CD14-positive monocyte (primary cell): ENCODE results near the gene RGS7. TPM values are rescaled to one million over a fixed set of nuclear protein-coding genes. Genes with fewer than 3 reads are reported as not detected.

ENCODE experiments used
- DNase-seq, 3 donors: peaks; one replicate each; pipeline ENCODE4 v3.0.0-alpha.2; 2011 to 2022
- H2AFZ ChIP-seq: 2 replicates; pipeline ENCODE4 v1.6.0; 2012; ENCODE audit warnings: mild to moderate bottlenecking, low read depth, low read length, inconsistent platforms; ENCODE audit not compliant: insufficient read depth, poor library complexity, severe bottlenecking
- H3K27ac ChIP-seq, 2 donors: 1 replicate in 1 of 2; 2 replicates in 1 of 2; pipeline ENCODE4 v1.5.1; 2012 to 2013; ENCODE audit warnings: low read length in 2 of 2, control low read depth in 1 of 2, inconsistent platforms in 1 of 2, low read depth in 1 of 2, mild to moderate bottlenecking in 1 of 2
- H3K27me3 ChIP-seq, 2 donors: one replicate each; pipeline versions ENCODE4 v1.6.0 to v1.6.1; 2011 to 2013; ENCODE audit warnings: low read length in 2 of 2; ENCODE audit not compliant: control insufficient read depth in 2 of 2, insufficient read depth in 2 of 2
- H3K36me3 ChIP-seq, 2 donors: replicated peaks in 1 of 2; 1 replicate in 1 of 2; 2 replicates in 1 of 2; pipeline versions ENCODE4 v1.5.1 to v1.6.1; 2012 to 2013; ENCODE audit warnings: low read length in 2 of 2, control low read depth in 1 of 2, inconsistent platforms in 1 of 2, mild to moderate bottlenecking in 1 of 2; ENCODE audit not compliant: insufficient read depth in 2 of 2, control insufficient read depth in 1 of 2
- H3K4me1 ChIP-seq, 2 donors: 1 replicate in 1 of 2; 2 replicates in 1 of 2; pipeline versions ENCODE4 v1.5.1 to v1.6.1; 2012 to 2013; ENCODE audit warnings: low read length in 2 of 2, control low read depth in 1 of 2, inconsistent platforms in 1 of 2, mild to moderate bottlenecking in 1 of 2, moderate library complexity in 1 of 2; ENCODE audit not compliant: insufficient read depth in 2 of 2, control insufficient read depth in 1 of 2
- H3K4me2 ChIP-seq: replicated peaks from 2 replicates; pipeline ENCODE3; 2012; ENCODE audit warnings: low read length, moderate library complexity, mild to moderate bottlenecking; ENCODE audit not compliant: poor library complexity, severe bottlenecking; ENCODE audit errors: extremely low read depth
- H3K4me3 ChIP-seq, 3 experiments: fragments of 200-600 bp in 1 of 3; sonication (generic) in 1 of 3; replicated peaks in 1 of 3; 1 replicate in 2 of 3; 2 replicates in 1 of 3; pipeline ENCODE4 v1.5.1; 2011 to 2013; ENCODE audit warnings: low read length in 3 of 3, mild to moderate bottlenecking in 3 of 3, control low read depth in 2 of 3, low read depth in 2 of 3, inconsistent platforms in 1 of 3, moderate library complexity in 1 of 3
- H3K79me2 ChIP-seq: 2 replicates; pipeline ENCODE4 v1.6.0; 2012; ENCODE audit warnings: mild to moderate bottlenecking, control low read depth, inconsistent platforms, low read length, moderate library complexity; ENCODE audit not compliant: insufficient read depth
- H3K9ac ChIP-seq: 2 replicates; pipeline ENCODE4 v1.6.0; 2017; ENCODE audit warnings: low read length, mild to moderate bottlenecking; ENCODE audit not compliant: insufficient read depth, poor library complexity, severe bottlenecking
- H3K9me3 ChIP-seq, 2 donors: replicated peaks in 1 of 2; 1 replicate in 1 of 2; 2 replicates in 1 of 2; pipeline versions ENCODE4 v1.5.1 to v1.6.1; 2012 to 2013; ENCODE audit warnings: low read length in 2 of 2, control low read depth in 1 of 2; ENCODE audit not compliant: control insufficient read depth in 1 of 2, insufficient read depth in 1 of 2
- H4K20me1 ChIP-seq: 2 replicates; pipeline ENCODE4 v1.6.0; 2012; ENCODE audit warnings: mild to moderate bottlenecking, low read length, control low read depth, moderate library complexity; ENCODE audit not compliant: insufficient read depth
- H3K27ac Mint-ChIP-seq, 7 donors: one replicate each; pipeline ENCODE4 v1.8.0; 2020; ENCODE audit warnings: mild to moderate bottlenecking in 7 of 7, mixed read lengths in 7 of 7, moderate library complexity in 6 of 7, inconsistent platforms in 2 of 7
- H3K27me3 Mint-ChIP-seq, 3 donors: one replicate each; pipeline ENCODE4 v1.8.0; 2021 to 2022; ENCODE audit warnings: low read depth in 3 of 3, mild to moderate bottlenecking in 3 of 3, mixed read lengths in 3 of 3, moderate library complexity in 3 of 3, inconsistent platforms in 1 of 3
- H3K36me3 Mint-ChIP-seq, 2 donors: one replicate each; pipeline ENCODE4 v1.8.0; 2020; ENCODE audit warnings: mixed read lengths in 2 of 2, inconsistent platforms in 1 of 2, mild to moderate bottlenecking in 1 of 2
- H3K4me1 Mint-ChIP-seq: one replicate; pipeline ENCODE4 v1.8.0; 2020; ENCODE audit warnings: mild to moderate bottlenecking, mixed read lengths
- H3K4me3 Mint-ChIP-seq, 2 donors: one replicate each; pipeline ENCODE4 v1.8.0; 2020; ENCODE audit warnings: mild to moderate bottlenecking in 2 of 2, mixed read lengths in 2 of 2, moderate library complexity in 1 of 2
- H3K9me3 Mint-ChIP-seq, 7 donors: one replicate each; pipeline ENCODE4 v1.8.0; 2020 to 2022; ENCODE audit warnings: mixed read lengths in 7 of 7, mild to moderate bottlenecking in 6 of 7, moderate library complexity in 6 of 7, inconsistent platforms in 2 of 7
- WGBS: methylation state at CpG from one replicate; pipeline ENCODE4 v1.1.5; 2013; ENCODE audit warnings: missing lambda C conversion rate; ENCODE audit not compliant: insufficient coverage; 5-methylcytosine and 5-hydroxymethylcytosine counted together
- intact Hi-C, 2 donors: fragments of 100-400 bp; cut with micrococcal nuclease; formaldehyde crosslinking; loops; one replicate each; pipeline versions ENCODE4 v1.15.0 to v1.15.1; 2023
- polyA plus RNA-seq, 3 donors: library from polyadenylated mRNA; depleted of rRNA in 1 of 3; unstranded in 2 of 3; stranded (reverse) in 1 of 3; fragments of 300-500 nt in 2 of 3; fragments of >200 nt in 1 of 3; fragmentation: Illumina TruSeq in 2 of 3; gene quantifications; 1 replicate in 2 of 3; 2 replicates in 1 of 3; pipeline ENCODE4 v1.2.3, GENCODE V29; 2012 to 2021
- TF ChIP-seq, protein P1 (sequence below): fragments of 200-600 bp; IDR thresholded peaks from one replicate; pipeline ENCODE4 v1.8.0; 2022; ENCODE audit warnings: antibody characterized with exemption, mild to moderate bottlenecking

The RGS7 gene
- polyA plus RNA-seq, 3 donors: not detected

DNA sequence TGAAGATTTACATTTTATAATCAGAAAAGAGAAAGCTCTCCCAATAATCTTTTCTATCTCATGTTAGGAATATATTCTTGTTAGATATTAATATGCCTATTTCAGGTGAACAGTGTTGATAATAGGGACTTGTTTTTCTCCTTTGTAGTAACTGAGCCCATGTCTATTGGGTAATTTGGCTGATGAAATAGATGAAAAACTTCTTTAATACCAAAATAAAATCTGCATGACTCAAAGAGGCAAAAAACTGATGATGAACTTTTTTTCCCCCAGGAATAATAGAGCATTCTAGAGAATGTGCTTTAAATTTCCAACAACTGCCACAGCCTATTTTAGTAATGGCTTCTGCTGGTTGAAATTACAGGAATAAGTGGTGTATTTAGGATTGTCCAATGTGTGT is 566.1 kb downstream of the RGS7 start:
- no peak for DNase-seq
- Histone ChIP-seq H3K4me1 (no peaks in the 10 kb centered on the region), H3K9me3 (peaks cover 0 to 2% of the 10 kb centered on the region in 2 donors), H4K20me1 (no peaks in the 10 kb centered on the region), H3K4me3 (no peak overlapping the region), H3K36me3 (no peaks in the 10 kb centered on the region), H3K79me2 (no peaks in the 10 kb centered on the region), H3K9ac (no peak overlapping the region), H3K27ac (no peak overlapping the region), H3K4me2 (no peak overlapping the region), H2AFZ (no peak overlapping the region), H3K27me3 (no peaks in the 10 kb centered on the region)
- Mint-ChIP-seq H3K36me3 (no peaks in the 10 kb centered on the region), H3K9me3 (peaks cover 0 to 7% (median 0%) of the 10 kb centered on the region in 7 donors), H3K4me1 (no peaks in the 10 kb centered on the region), H3K27ac (no peak overlapping the region), H3K4me3 (no peak overlapping the region), H3K27me3 (no peaks in the 10 kb centered on the region)
- intact Hi-C loops: no loop called here
- TF ChIP-seq, protein P1, sequence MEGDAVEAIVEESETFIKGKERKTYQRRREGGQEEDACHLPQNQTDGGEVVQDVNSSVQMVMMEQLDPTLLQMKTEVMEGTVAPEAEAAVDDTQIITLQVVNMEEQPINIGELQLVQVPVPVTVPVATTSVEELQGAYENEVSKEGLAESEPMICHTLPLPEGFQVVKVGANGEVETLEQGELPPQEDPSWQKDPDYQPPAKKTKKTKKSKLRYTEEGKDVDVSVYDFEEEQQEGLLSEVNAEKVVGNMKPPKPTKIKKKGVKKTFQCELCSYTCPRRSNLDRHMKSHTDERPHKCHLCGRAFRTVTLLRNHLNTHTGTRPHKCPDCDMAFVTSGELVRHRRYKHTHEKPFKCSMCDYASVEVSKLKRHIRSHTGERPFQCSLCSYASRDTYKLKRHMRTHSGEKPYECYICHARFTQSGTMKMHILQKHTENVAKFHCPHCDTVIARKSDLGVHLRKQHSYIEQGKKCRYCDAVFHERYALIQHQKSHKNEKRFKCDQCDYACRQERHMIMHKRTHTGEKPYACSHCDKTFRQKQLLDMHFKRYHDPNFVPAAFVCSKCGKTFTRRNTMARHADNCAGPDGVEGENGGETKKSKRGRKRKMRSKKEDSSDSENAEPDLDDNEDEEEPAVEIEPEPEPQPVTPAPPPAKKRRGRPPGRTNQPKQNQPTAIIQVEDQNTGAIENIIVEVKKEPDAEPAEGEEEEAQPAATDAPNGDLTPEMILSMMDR: no peak

DNA sequence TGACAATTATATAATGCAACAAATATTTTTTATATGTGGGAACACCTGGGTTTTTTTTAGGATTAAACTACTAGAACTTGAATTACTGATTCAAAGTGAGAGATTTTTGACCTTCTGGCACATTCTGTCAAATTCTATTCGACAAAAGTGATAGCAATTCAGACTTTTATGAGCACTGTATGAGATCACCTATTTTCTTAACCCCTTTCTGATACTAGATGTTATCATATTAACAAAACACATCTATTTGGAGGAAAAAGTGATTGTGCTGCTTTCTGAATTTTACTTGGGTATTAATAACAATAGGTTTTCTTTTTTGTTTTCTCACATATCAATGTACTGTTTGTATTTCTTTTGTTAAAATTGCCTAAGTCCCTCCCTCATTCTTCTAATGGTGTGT is 570.1 kb downstream of the RGS7 start:
- Histone ChIP-seq H3K27ac (no peak overlapping the region), H3K9me3 (no peaks in the 10 kb centered on the region), H3K9ac (no peak overlapping the region), H3K36me3 (no peaks in the 10 kb centered on the region), H3K4me3 (no peak overlapping the region), H3K27me3 (no peaks in the 10 kb centered on the region), H2AFZ (no peak overlapping the region), H3K4me1 (no peaks in the 10 kb centered on the region), H3K4me2 (no peak overlapping the region), H4K20me1 (no peaks in the 10 kb centered on the region), H3K79me2 (no peaks in the 10 kb centered on the region)
- H3K36me3 Mint-ChIP-seq: no peaks in the 10 kb centered on the region
- WGBS: no CpG with 5 or more reads among the region's 1 CpG
- no peaks in the 10 kb centered on the region for H3K4me1 Mint-ChIP-seq
- DNase-seq: no peak
- no peak overlapping the region for H3K27ac Mint-ChIP-seq
- no peak overlapping the region for H3K4me3 Mint-ChIP-seq
- TF ChIP-seq, protein P1: no peak
- H3K27me3 Mint-ChIP-seq: no peaks in the 10 kb centered on the region
- peaks cover 0 to 11% (median 3%) of the 10 kb centered on the region in 7 donors for H3K9me3 Mint-ChIP-seq
- intact Hi-C loops: no loop called here
